Neural progenitor cell (in vitro differentiated cells): ENCODE data around the gene PIK3C2B. TPM values are rescaled to one million over a fixed set of nuclear protein-coding genes. Genes with fewer than 3 reads are reported as not detected.

Experiments used
- DNase-seq: peaks from one replicate; pipeline ENCODE4 v3.0.0-alpha.2; 2016; ENCODE audit warnings: low spot score
- H2AFZ ChIP-seq: fragments of 200-600 bp; sonication (generic); replicated peaks from 2 replicates; pipeline ENCODE4 v1.6.1; 2016; ENCODE audit warnings: antibody characterized with exemption
- H3F3A ChIP-seq: fragments of 200-600 bp; sonication (generic); 2 replicates; pipeline ENCODE4 v1.6.1; 2016; ENCODE audit warnings: antibody characterized with exemption, low read depth
- H3K27ac ChIP-seq: fragments of 200-600 bp; sonication (generic); 2 replicates; pipeline ENCODE4 v1.5.1; 2016; ENCODE audit warnings: mild to moderate bottlenecking
- H3K27me3 ChIP-seq: fragments of 200-600 bp; sonication (generic); 2 replicates; pipeline ENCODE4 v1.6.1; 2016; ENCODE audit warnings: mild to moderate bottlenecking, moderate library complexity
- H3K36me3 ChIP-seq: fragments of 200-600 bp; sonication (generic); 2 replicates; pipeline ENCODE4 v1.5.1; 2016
- H3K4me1 ChIP-seq: fragments of 200-600 bp; sonication (generic); 2 replicates; pipeline ENCODE4 v1.6.1; 2016; ENCODE audit warnings: mixed run types
- H3K4me2 ChIP-seq: fragments of 200-600 bp; sonication (generic); 2 replicates; pipeline ENCODE4 v1.6.1; 2016
- H3K4me3 ChIP-seq: fragments of 200-600 bp; sonication (generic); 2 replicates; pipeline ENCODE4 v1.5.1; 2016
- H3K79me2 ChIP-seq: fragments of 200-600 bp; sonication (generic); 2 replicates; pipeline ENCODE4 v1.6.1; 2016; ENCODE audit warnings: low read depth
- H3K9ac ChIP-seq: fragments of 200-600 bp; sonication (generic); 2 replicates; pipeline ENCODE4 v1.6.1; 2016
- H3K9me3 ChIP-seq: fragments of 200-600 bp; sonication (generic); 2 replicates; pipeline ENCODE4 v1.5.1; 2016; ENCODE audit warnings: low read depth
- H4K20me1 ChIP-seq: fragments of 200-600 bp; sonication (generic); 2 replicates; pipeline ENCODE4 v1.6.1; 2016; ENCODE audit warnings: low read depth
- H3K27ac Mint-ChIP-seq: 3 replicates; pipeline ENCODE4 v1.8.0; 2021; ENCODE audit warnings: mixed read lengths
- H3K27me3 Mint-ChIP-seq: 2 replicates; pipeline ENCODE4 v1.8.0; 2022; ENCODE audit warnings: low read depth, mild to moderate bottlenecking, inconsistent platforms, moderate library complexity, mixed read lengths; ENCODE audit not compliant: insufficient read depth
- H3K36me3 Mint-ChIP-seq: 3 replicates; pipeline ENCODE4 v1.8.0; 2021; ENCODE audit warnings: mixed read lengths
- H3K4me1 Mint-ChIP-seq: 3 replicates; pipeline ENCODE4 v1.8.0; 2021; ENCODE audit warnings: mixed read lengths
- H3K4me3 Mint-ChIP-seq: 3 replicates; pipeline ENCODE4 v1.8.0; 2021; ENCODE audit warnings: mild to moderate bottlenecking, moderate library complexity, mixed read lengths
- H3K9me3 Mint-ChIP-seq: 3 replicates; pipeline ENCODE4 v1.8.0; 2020; ENCODE audit warnings: mixed read lengths
- EZH2 ChIP-seq: fragments of 200-600 bp; sonication (generic); IDR thresholded peaks from 2 replicates; pipeline ENCODE4 v1.6.1; 2017; ENCODE audit warnings: antibody characterized with exemption, mild to moderate bottlenecking, moderate library complexity
- EZH2phosphoT487 ChIP-seq: fragments of 200-600 bp; sonication (generic); IDR thresholded peaks from 2 replicates; pipeline ENCODE4 v1.6.1; 2017; ENCODE audit warnings: antibody characterized with exemption
- total RNA-seq: library from RNA; depleted of rRNA; stranded (reverse); fragments of >200 nt; gene quantifications from 2 replicates; pipeline ENCODE4 v1.2.3, GENCODE V29; 2015; ENCODE audit warnings: low replicate concordance
- TF ChIP-seq, protein P1 (sequence below): fragments of 200-600 bp; sonication (generic); IDR thresholded peaks from 2 replicates; pipeline ENCODE4 v1.5.1; 2017; ENCODE audit warnings: antibody characterized with exemption, mild to moderate bottlenecking

The PIK3C2B gene
- total RNA-seq, 1 donor from 2014 or later = 20.7 TPM

- Mint-ChIP-seq H3K27me3 (peaks cover 12% of the 10 kb centered on the region), H3K9me3 (peaks cover 2% of the 10 kb centered on the region), H3K27ac (peak overlapping the region; percentile 88), H3K36me3 (peaks cover 32% of the 10 kb centered on the region), H3K4me1 (peaks cover 62% of the 10 kb centered on the region), H3K4me3 (peak overlapping the region; percentile 48)
- no peak overlapping the region for H2AFZ ChIP-seq
- H3K4me1 ChIP-seq = peaks cover 71% of the 10 kb centered on the region
- no peaks in the 10 kb centered on the region for H3K36me3 ChIP-seq
- no peak overlapping the region for H3K27ac ChIP-seq
- H3K4me3 ChIP-seq = no peak overlapping the region
- H3K27me3 ChIP-seq = no peaks in the 10 kb centered on the region
- no peak overlapping the region for H3K9ac ChIP-seq
- no peaks in the 10 kb centered on the region for H3K9me3 ChIP-seq
- H3F3A ChIP-seq = peaks cover 55% of the 10 kb centered on the region
- no peak for DNase-seq
- no peak for TF ChIP-seq EZH2
- no peak overlapping the region for H3K4me2 ChIP-seq
- H3K79me2 ChIP-seq = no peaks in the 10 kb centered on the region
- H4K20me1 ChIP-seq = peaks cover 8% of the 10 kb centered on the region
Observed at GRCh38 chr1:204453141-204453772, 41.3 kb downstream of the PIK3C2B start.

DNA sequence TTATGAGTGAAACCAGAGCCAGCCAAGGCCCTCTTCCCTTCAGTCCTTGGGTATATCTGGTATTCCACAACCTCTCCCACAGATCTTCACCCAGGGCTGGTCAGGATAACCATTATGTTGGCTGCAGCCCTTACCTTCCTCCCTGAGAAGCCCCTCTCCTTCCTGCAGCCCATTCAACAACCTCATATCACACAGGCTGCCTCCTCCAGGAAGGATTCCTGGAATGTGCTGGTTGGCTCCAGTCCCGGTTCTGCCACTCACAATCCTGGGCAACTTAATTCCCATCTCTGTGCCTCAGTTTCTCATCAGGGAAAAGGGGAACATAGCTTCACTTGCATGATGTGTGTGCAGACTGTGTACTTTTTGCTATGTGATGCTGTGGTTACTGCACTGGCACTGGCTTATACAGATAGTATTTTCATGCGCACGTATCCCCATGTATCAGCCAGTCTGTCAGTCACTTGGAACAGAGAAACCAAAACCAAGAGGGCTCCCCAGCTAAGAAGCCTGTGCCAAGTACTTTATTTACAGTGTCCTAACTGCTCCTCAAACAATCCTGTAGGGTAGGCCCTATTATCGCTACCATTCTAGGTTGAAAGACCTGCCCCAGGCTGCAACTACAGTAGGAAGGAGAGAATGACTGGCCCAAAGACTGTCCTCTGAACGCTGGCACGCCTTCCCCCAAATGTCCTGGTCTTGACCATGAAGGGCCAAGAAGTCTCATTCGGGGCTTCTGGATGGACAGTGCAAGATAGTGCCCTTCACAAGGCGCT lies 43.1 kb downstream of the PIK3C2B start:
- H3K9me3 Mint-ChIP-seq = peaks cover 2% of the 10 kb centered on the region
- peaks cover 36% of the 10 kb centered on the region for H3K36me3 Mint-ChIP-seq
- H3K4me3 Mint-ChIP-seq = no peak overlapping the region
- Histone ChIP-seq H4K20me1 (peaks cover 8% of the 10 kb centered on the region), H3K79me2 (no peaks in the 10 kb centered on the region), H3K36me3 (no peaks in the 10 kb centered on the region), H3K4me2 (peak overlapping the region; percentile 22), H3K27me3 (no peaks in the 10 kb centered on the region), H2AFZ (no peak overlapping the region), H3K9me3 (no peaks in the 10 kb centered on the region), H3K27ac (no peak overlapping the region), H3K4me3 (no peak overlapping the region), H3K9ac (no peak overlapping the region), H3K4me1 (peaks cover 62% of the 10 kb centered on the region), H3F3A (peaks cover 46% of the 10 kb centered on the region)
- peaks cover 13% of the 10 kb centered on the region for H3K27me3 Mint-ChIP-seq
- H3K27ac Mint-ChIP-seq = peak overlapping the region; percentile 82
- DNase-seq = no peak
- peaks cover 57% of the 10 kb centered on the region for H3K4me1 Mint-ChIP-seq
- no peak for TF ChIP-seq EZH2
- TF ChIP-seq EZH2phosphoT487 = no peak
- TF ChIP-seq, protein P1, sequence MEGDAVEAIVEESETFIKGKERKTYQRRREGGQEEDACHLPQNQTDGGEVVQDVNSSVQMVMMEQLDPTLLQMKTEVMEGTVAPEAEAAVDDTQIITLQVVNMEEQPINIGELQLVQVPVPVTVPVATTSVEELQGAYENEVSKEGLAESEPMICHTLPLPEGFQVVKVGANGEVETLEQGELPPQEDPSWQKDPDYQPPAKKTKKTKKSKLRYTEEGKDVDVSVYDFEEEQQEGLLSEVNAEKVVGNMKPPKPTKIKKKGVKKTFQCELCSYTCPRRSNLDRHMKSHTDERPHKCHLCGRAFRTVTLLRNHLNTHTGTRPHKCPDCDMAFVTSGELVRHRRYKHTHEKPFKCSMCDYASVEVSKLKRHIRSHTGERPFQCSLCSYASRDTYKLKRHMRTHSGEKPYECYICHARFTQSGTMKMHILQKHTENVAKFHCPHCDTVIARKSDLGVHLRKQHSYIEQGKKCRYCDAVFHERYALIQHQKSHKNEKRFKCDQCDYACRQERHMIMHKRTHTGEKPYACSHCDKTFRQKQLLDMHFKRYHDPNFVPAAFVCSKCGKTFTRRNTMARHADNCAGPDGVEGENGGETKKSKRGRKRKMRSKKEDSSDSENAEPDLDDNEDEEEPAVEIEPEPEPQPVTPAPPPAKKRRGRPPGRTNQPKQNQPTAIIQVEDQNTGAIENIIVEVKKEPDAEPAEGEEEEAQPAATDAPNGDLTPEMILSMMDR = no peak

GRCh38 chr1:204450461-204451257 lies 43.9 kb downstream of the PIK3C2B start:
- H3F3A ChIP-seq = peaks cover 42% of the 10 kb centered on the region
- H3K27ac ChIP-seq = no peak overlapping the region
- TF ChIP-seq, protein P1 = no peak
- TF ChIP-seq EZH2phosphoT487 = no peak
- no peak for TF ChIP-seq EZH2
- H4K20me1 ChIP-seq = peaks cover 13% of the 10 kb centered on the region
- no peaks in the 10 kb centered on the region for H3K79me2 ChIP-seq
- H3K36me3 ChIP-seq = no peaks in the 10 kb centered on the region
- no peak overlapping the region for H3K4me3 ChIP-seq
- Mint-ChIP-seq H3K27ac (peak overlapping the region; percentile 2), H3K4me1 (peaks cover 54% of the 10 kb centered on the region), H3K27me3 (peaks cover 15% of the 10 kb centered on the region), H3K36me3 (peaks cover 39% of the 10 kb centered on the region), H3K9me3 (peaks cover 2% of the 10 kb centered on the region), H3K4me3 (no peak overlapping the region)
- no peaks in the 10 kb centered on the region for H3K9me3 ChIP-seq
- H3K4me1 ChIP-seq = peaks cover 54% of the 10 kb centered on the region
- H2AFZ ChIP-seq = no peak overlapping the region
- peak; percentile 24 for DNase-seq
- H3K27me3 ChIP-seq = no peaks in the 10 kb centered on the region
- no peak overlapping the region for H3K9ac ChIP-seq
- H3K4me2 ChIP-seq = peak overlapping the region; percentile 22
